BE2C (cell line): ENCODE measurements around the gene PPP2R5D.
A peak's percentile ranks its signal among the peaks of the same experiment; 100 is the strongest.

ENCODE experiments used
- DNase-seq: peaks from one replicate; pipeline ENCODE4 v3.0.0-alpha.2; 2020
- H3K27me3 ChIP-seq: fragments of 250-450 bp; sonication (Bioruptor Pico); 2 replicates; pipeline ENCODE4 v1.5.1; 2020; ENCODE audit warnings: mild to moderate bottlenecking
- H3K36me3 ChIP-seq: fragments of 250-450 bp; sonication (Bioruptor Pico); 2 replicates; pipeline ENCODE4 v1.5.1; 2020; ENCODE audit warnings: mild to moderate bottlenecking
- H3K4me1 ChIP-seq: fragments of 250-450 bp; sonication (Bioruptor Pico); 2 replicates; pipeline ENCODE4 v1.5.1; 2020
- H3K4me3 ChIP-seq: 2 replicates; pipeline ENCODE4 v1.5.1; 2011; ENCODE audit warnings: low read depth, low read length
- H3K9me3 ChIP-seq: fragments of 250-450 bp; sonication (Bioruptor Pico); 2 replicates; pipeline ENCODE4 v1.5.1; 2020
- CTCF ChIP-seq: IDR thresholded peaks from 2 replicates; pipeline ENCODE4 v1.5.1; 2012; ENCODE audit warnings: mild to moderate bottlenecking, low read depth, low read length

PPP2R5D gene

GRCh38 chr6:43011207-43011606 is 26.8 kb downstream of the PPP2R5D start:
- peaks cover 50% of the 10 kb centered on the region for H3K36me3 ChIP-seq

GRCh38 chr6:43012364-43012763 is 28.0 kb downstream of the PPP2R5D start:
- no peak for DNase-seq
- Histone ChIP-seq H3K4me1 (no peaks in the 10 kb centered on the region), H3K9me3 (no peaks in the 10 kb centered on the region), H3K27me3 (no peaks in the 10 kb centered on the region), H3K36me3 (peaks cover 44% of the 10 kb centered on the region), H3K4me3 (peak overlapping the region; percentile 95)
- TF ChIP-seq CTCF = no peak

More at GRCh38 chr6:43011207-43011606, 26.8 kb downstream of the PPP2R5D start:
- no peaks in the 10 kb centered on the region for H3K27me3 ChIP-seq
- TF ChIP-seq CTCF = no peak
- H3K4me3 ChIP-seq = no peak overlapping the region
- no peaks in the 10 kb centered on the region for H3K9me3 ChIP-seq
- no peaks in the 10 kb centered on the region for H3K4me1 ChIP-seq
- no peak for DNase-seq

- no peak for TF ChIP-seq CTCF
- no peaks in the 10 kb centered on the region for H3K9me3 ChIP-seq
- peaks cover 36% of the 10 kb centered on the region for H3K36me3 ChIP-seq
- peak overlapping the region; percentile 95 for H3K4me3 ChIP-seq
- no peaks in the 10 kb centered on the region for H3K27me3 ChIP-seq
- no peak for DNase-seq
- H3K4me1 ChIP-seq = no peaks in the 10 kb centered on the region
These were observed 28.9 kb downstream of the PPP2R5D start for GRCh38 chr6:43013097-43013842.

GRCh38 chr6:43013843-43014433 is 29.6 kb downstream of the PPP2R5D start, which contains the start of the genes KLHDC3 and MEA1:
Gene KLHDC3 (plus strand): TSS chr6:43014249. CDS start chr6:43017193, 2,944 bp downstream.
Gene MEA1 (minus strand): TSS chr6:43013946. CDS start chr6:43013813, 133 bp downstream.
- H3K36me3 ChIP-seq = peaks cover 32% of the 10 kb centered on the region
- H3K27me3 ChIP-seq = no peaks in the 10 kb centered on the region
- H3K9me3 ChIP-seq = no peaks in the 10 kb centered on the region
- TF ChIP-seq CTCF = no peak
- H3K4me3 ChIP-seq = peak within 1 kb of the TSS; percentile 95
- H3K4me1 ChIP-seq = no peaks in the 10 kb centered on the region
- peak; percentile 99 for DNase-seq

GRCh38 chr6:43014434-43014909 is 30.1 kb downstream of the PPP2R5D start:
- H3K36me3 ChIP-seq = peaks cover 27% of the 10 kb centered on the region
- H3K27me3 ChIP-seq = no peaks in the 10 kb centered on the region
- no peak for TF ChIP-seq CTCF
- no peaks in the 10 kb centered on the region for H3K9me3 ChIP-seq
- no peak for DNase-seq
- peak overlapping the region; percentile 95 for H3K4me3 ChIP-seq
- no peaks in the 10 kb centered on the region for H3K4me1 ChIP-seq
